BLaER1 (cell line): ENCODE data around the gene PPFIA2.
A peak's percentile ranks its signal among the peaks of the same experiment; 100 is the strongest.

Experiments used
- H3K27ac ChIP-seq: shearing (Covaris generic); formaldehyde crosslinking; 2 replicates; pipeline ENCODE4 v1.8.1; 2022
- H3K27me3 ChIP-seq: shearing (Covaris generic); formaldehyde crosslinking; 2 replicates; pipeline ENCODE4 v1.8.1; 2022
- H3K36me3 ChIP-seq: shearing (Covaris generic); formaldehyde crosslinking; 2 replicates; pipeline ENCODE4 v1.8.1; 2022
- H3K4me1 ChIP-seq: shearing (Covaris generic); formaldehyde crosslinking; 2 replicates; pipeline ENCODE4 v1.8.1; 2022
- H3K4me2 ChIP-seq: shearing (Covaris generic); formaldehyde crosslinking; 2 replicates; pipeline ENCODE4 v1.8.1; 2022
- H3K4me3 ChIP-seq: shearing (Covaris generic); formaldehyde crosslinking; 2 replicates; pipeline ENCODE4 v1.8.1; 2022
- H3K9ac ChIP-seq: shearing (Covaris generic); formaldehyde crosslinking; 2 replicates; pipeline ENCODE4 v1.8.1; 2022
- H3K9me3 ChIP-seq: shearing (Covaris generic); formaldehyde crosslinking; 2 replicates; pipeline ENCODE4 v1.8.1; 2022
- H4K20me1 ChIP-seq: shearing (Covaris generic); formaldehyde crosslinking; 2 replicates; pipeline ENCODE4 v1.8.1; 2022
- Cebpa-rat ChIP-seq: shearing (Covaris generic); IDR thresholded peaks from 2 replicates; pipeline ENCODE4 v1.8.1; 2022

Gene PPFIA2

DNA sequence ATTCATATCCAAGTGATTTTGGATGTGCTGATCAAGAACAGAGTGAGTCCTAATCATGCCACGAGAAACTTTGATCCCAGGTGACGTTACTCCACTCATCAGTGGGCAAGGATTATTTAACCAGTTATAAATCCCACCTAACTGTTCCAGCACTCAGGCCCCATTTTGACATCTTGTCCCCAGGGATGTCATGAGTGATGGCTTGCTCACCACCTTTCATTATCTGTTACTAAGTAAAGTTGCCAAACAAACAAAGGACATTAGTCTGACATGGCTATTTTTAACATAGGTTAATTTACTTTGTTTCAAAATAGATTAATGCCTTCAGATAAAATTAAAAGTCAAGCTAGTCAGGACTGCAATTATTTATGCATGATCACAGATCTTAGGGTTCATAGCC lies 425.3 kb downstream of the PPFIA2 start:
- no peak overlapping the region for H3K4me3 ChIP-seq
- no peak overlapping the region for H3K27ac ChIP-seq
- H3K4me2 ChIP-seq, result peak overlapping the region; percentile 32
- peaks cover 16% of the 10 kb centered on the region for H3K4me1 ChIP-seq
- H4K20me1 ChIP-seq, result no peaks in the 10 kb centered on the region
- no peak overlapping the region for H3K9ac ChIP-seq
- no peak for TF ChIP-seq Cebpa-rat
- H3K27me3 ChIP-seq, result no peaks in the 10 kb centered on the region
- H3K9me3 ChIP-seq, result no peaks in the 10 kb centered on the region
- no peaks in the 10 kb centered on the region for H3K36me3 ChIP-seq

DNA sequence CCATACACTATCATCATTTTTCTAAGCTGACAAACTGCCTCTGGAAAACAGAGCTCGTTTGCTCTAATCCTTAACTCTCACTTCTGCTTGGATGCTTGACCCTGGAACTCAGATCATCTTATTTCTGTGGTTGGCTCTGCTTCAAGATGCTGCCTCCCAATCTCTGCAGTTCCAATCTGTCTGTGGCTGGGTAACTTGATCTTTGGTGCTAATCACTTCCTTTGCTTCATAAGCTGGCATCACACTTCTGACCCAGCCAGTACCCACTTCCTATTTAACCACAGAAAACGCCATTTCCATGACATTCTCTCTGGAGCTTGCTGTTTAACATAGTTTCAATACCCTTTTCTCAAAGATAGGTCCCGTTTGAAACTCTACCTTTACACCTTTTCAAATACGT lies 427.1 kb downstream of the PPFIA2 start:
- Histone ChIP-seq H3K36me3 (no peaks in the 10 kb centered on the region), H3K9ac (no peak overlapping the region), H3K4me1 (peaks cover 16% of the 10 kb centered on the region), H3K27ac (no peak overlapping the region), H3K27me3 (no peaks in the 10 kb centered on the region), H3K9me3 (no peaks in the 10 kb centered on the region), H3K4me2 (peak overlapping the region; percentile 34; the same call in 1 of the 2 replicates), H3K4me3 (no peak overlapping the region), H4K20me1 (no peaks in the 10 kb centered on the region)
- no peak for TF ChIP-seq Cebpa-rat

DNA sequence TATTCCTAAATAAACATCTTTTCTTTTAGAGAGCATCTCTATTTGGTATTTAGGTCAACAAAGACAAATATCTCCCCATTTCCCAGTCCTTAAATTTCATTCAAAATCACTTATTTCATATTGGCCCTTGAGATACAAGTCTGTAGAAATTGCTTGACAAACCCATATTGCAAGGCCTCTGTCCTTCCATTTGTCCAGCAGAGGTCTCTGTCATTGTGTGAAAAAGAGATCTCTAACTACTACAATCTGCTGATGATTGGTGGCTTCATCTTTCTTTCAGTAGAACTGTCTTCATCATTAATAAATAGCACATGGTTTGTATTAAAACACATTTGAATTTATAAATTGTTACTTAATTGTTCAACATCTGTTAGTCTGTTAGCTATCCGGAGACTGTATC lies 428.7 kb downstream of the PPFIA2 start:
- H3K27ac ChIP-seq, result no peak overlapping the region
- H3K9ac ChIP-seq, result no peak overlapping the region
- H3K4me2 ChIP-seq, result no peak overlapping the region
- TF ChIP-seq Cebpa-rat, result no peak
- no peaks in the 10 kb centered on the region for H3K9me3 ChIP-seq
- H3K36me3 ChIP-seq, result no peaks in the 10 kb centered on the region
- H3K4me1 ChIP-seq, result peaks cover 16% of the 10 kb centered on the region
- no peak overlapping the region for H3K4me3 ChIP-seq
- H4K20me1 ChIP-seq, result no peaks in the 10 kb centered on the region
- no peaks in the 10 kb centered on the region for H3K27me3 ChIP-seq

DNA sequence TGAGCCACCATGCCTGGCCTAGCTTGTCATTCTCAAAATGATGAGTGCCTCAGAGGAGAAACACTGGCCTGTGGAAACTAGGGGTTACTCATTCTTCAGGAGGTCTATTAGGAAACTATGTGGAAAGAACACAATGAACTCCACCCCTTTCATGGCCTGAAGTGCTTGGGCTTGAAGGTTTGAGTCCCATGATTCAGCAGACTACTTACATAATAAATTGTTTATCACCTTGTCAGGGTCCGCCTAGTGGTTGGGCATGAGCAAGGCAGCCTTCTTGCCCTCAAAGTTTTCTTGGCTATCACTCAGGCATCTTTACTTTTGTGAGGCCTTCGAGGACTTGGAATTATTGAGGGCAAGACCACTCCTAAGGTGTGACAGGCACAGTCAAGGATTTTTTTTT lies 430.1 kb downstream of the PPFIA2 start:
- Histone ChIP-seq H3K27ac (no peak overlapping the region), H3K9me3 (no peaks in the 10 kb centered on the region), H4K20me1 (no peaks in the 10 kb centered on the region), H3K4me3 (no peak overlapping the region), H3K27me3 (no peaks in the 10 kb centered on the region), H3K4me2 (no peak overlapping the region), H3K9ac (no peak overlapping the region), H3K4me1 (peaks cover 15% of the 10 kb centered on the region), H3K36me3 (no peaks in the 10 kb centered on the region)
- TF ChIP-seq Cebpa-rat, result no peak

DNA sequence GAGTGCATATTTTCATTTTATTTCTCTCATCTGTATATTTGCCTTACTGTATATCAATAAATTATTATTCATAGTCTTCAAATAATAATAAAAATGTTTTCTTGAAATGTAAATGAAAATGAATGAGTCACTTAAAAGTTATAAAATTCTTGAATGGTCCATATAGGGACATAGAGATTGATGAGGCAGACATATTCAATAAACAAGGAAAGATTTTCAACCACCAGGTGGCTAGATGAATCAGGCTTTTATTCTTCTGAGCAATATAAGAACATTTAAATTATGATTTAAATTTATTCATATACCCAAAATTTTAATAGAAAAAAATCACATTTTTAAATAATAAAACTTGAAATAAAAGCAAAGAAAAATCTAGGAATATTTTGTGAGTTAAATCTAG lies 431.7 kb downstream of the PPFIA2 start:
- Histone ChIP-seq H3K27me3 (no peaks in the 10 kb centered on the region), H3K4me1 (peaks cover 9% of the 10 kb centered on the region), H3K4me3 (no peak overlapping the region), H3K9ac (no peak overlapping the region), H4K20me1 (no peaks in the 10 kb centered on the region), H3K36me3 (no peaks in the 10 kb centered on the region), H3K27ac (no peak overlapping the region), H3K9me3 (no peaks in the 10 kb centered on the region), H3K4me2 (no peak overlapping the region)
- no peak for TF ChIP-seq Cebpa-rat

DNA sequence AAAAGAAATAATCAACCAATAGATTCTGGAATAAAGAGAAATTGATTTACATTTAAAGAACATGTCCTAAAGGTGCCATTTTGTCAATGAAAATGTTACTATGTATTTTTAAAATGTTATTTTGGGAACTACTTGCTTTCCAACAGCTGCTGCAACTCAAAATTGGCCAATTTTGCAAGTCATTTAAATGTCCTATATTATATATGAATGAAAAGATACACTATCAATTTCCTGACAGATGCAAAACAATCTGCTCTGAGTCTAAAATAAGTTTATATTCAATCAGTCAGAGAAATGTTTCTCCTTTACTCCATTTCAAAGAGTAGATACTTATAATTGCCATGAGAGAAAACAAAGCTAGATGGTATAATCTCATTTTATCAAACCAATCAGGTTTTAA lies 434.1 kb downstream of the PPFIA2 start:
- Histone ChIP-seq H3K9me3 (no peaks in the 10 kb centered on the region), H3K36me3 (no peaks in the 10 kb centered on the region), H3K4me2 (no peak overlapping the region), H3K4me3 (no peak overlapping the region), H3K9ac (no peak overlapping the region), H3K27me3 (no peaks in the 10 kb centered on the region), H4K20me1 (no peaks in the 10 kb centered on the region), H3K27ac (no peak overlapping the region), H3K4me1 (no peaks in the 10 kb centered on the region)
- TF ChIP-seq Cebpa-rat, result no peak

DNA sequence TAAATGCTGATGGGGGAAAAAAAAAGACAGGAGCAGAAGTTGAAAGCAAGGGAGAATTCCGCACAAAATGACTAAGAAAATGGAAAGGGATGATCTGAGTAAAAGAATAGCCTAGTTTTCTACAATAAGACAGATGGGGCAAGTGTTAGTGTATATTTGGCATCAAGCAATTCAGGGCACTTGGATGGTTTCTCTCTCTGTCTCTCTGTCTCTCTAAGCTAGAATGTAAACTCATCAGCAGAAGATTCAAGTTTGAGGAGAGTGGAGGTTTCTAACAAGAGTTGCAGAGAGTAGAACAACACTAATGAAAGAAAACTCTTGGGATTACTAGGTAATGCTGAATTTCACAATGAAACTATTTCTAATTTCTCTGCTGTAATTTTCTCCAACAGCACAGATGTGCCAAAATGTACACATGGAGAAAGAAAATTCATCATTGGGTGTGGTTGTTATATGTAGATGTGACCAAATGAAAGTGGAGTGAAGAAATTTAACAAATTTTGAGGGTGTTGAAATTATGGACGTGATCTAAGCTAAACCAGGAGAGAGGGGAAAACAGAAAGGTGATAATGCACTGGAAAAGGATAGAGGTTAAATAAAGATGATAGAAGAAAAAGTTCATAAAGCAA lies 444.1 kb downstream of the PPFIA2 start:
- no peaks in the 10 kb centered on the region for H3K27me3 ChIP-seq
- H3K36me3 ChIP-seq, result no peaks in the 10 kb centered on the region
- no peak for TF ChIP-seq Cebpa-rat
- no peak overlapping the region for H3K4me3 ChIP-seq
- H3K4me2 ChIP-seq, result no peak overlapping the region
- H3K4me1 ChIP-seq, result no peaks in the 10 kb centered on the region
- H3K9ac ChIP-seq, result no peak overlapping the region
- H4K20me1 ChIP-seq, result no peaks in the 10 kb centered on the region
- H3K27ac ChIP-seq, result no peak overlapping the region
- no peaks in the 10 kb centered on the region for H3K9me3 ChIP-seq

DNA sequence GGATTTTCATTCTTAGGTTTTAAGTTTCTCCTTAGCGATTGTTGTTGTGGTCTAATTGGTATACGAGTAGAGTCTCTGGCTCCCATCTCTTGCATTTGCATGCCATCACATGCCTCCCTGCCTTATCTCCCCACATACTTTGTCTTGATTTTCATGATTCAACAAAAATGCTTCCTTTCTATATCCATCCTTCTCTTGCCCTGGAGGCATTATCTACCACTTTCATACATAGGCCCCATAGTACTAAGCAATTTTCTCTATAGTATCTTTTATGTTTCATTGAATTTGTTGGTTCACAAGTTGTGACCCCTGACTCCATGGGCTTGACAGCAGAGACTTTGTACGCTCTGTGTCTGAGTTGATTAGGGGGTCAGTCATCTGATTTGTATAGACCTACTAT lies 455.2 kb downstream of the PPFIA2 start:
- H3K36me3 ChIP-seq, result no peaks in the 10 kb centered on the region
- no peak overlapping the region for H3K9ac ChIP-seq
- no peaks in the 10 kb centered on the region for H3K27me3 ChIP-seq

DNA sequence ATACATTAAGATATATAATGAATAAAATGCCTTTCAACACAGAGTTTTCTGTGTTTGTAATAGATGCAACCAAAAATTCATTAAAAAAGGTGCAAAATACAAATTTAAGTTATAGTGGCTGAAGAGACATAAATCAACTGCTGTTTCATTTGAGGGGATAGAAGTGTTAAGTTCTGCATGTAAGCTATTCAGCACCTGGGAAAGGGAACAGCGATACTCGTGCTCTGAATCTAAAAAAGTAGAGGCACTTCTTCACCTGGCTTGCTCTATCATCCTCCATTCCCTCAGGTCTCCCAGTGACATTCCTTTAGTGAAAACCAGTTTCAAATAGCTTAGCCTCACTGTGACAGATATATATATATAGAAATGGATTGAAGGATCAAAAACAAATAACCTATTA lies 458.7 kb downstream of the PPFIA2 start:
- no peak overlapping the region for H3K27ac ChIP-seq
- H3K4me1 ChIP-seq, result no peaks in the 10 kb centered on the region
- no peaks in the 10 kb centered on the region for H3K9me3 ChIP-seq
- no peak for TF ChIP-seq Cebpa-rat
- H3K4me2 ChIP-seq, result no peak overlapping the region
- no peak overlapping the region for H3K4me3 ChIP-seq
- no peaks in the 10 kb centered on the region for H3K36me3 ChIP-seq
- no peaks in the 10 kb centered on the region for H4K20me1 ChIP-seq
- H3K27me3 ChIP-seq, result no peaks in the 10 kb centered on the region
- no peak overlapping the region for H3K9ac ChIP-seq

More for the DNA sequence above, 455.2 kb downstream of the PPFIA2 start:
- Histone ChIP-seq H3K9me3 (no peaks in the 10 kb centered on the region), H3K4me3 (no peak overlapping the region), H4K20me1 (no peaks in the 10 kb centered on the region), H3K4me2 (no peak overlapping the region), H3K4me1 (no peaks in the 10 kb centered on the region), H3K27ac (no peak overlapping the region)
- TF ChIP-seq Cebpa-rat, result no peak

DNA sequence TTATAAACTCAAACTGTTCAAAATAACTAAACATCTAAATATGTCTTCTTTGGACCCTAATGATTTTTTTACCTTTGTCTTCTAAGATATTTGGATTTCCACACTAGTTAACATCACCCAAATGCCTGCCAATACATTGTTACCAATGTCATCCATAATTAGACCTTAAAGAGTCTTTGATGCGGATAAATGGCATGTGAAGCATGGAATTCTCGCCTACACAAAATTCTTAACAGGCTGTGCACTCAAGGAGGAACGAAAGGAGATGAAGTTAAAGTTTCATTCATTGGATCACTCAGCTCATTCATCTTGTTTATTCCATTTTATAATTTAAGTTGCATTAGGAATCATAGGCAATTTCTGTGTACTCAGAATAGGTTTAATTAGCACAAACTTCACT lies 461.5 kb downstream of the PPFIA2 start:
- H3K4me3 ChIP-seq, result no peak overlapping the region
- H4K20me1 ChIP-seq, result no peaks in the 10 kb centered on the region
- H3K4me1 ChIP-seq, result no peaks in the 10 kb centered on the region

More for the DNA sequence above, 461.5 kb downstream of the PPFIA2 start:
- Histone ChIP-seq H3K27me3 (no peaks in the 10 kb centered on the region), H3K36me3 (no peaks in the 10 kb centered on the region), H3K27ac (no peak overlapping the region), H3K4me2 (no peak overlapping the region), H3K9ac (no peak overlapping the region), H3K9me3 (no peaks in the 10 kb centered on the region)
- TF ChIP-seq Cebpa-rat, result no peak
